ENCODE data around the gene MBD4.

Gene MBD4

DNA sequence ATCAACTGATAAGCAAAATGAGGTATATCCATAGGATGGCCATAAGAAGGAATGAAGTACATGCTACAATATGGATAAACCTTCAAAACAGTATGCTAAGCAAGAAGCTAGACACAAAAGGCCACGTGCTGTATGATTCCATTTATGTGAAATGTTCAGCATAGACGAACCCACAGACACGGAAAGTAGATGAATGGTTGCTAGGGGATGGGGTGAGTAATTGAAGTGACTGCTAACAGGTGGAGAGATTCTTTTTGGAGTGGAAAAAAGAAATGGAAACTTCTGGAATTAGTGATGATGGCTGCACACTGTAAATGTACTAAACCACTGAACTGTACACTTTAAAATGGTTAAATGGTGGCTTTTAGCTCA, 10.7 kb downstream of the MBD4 start:
- no peak for DNase-seq (ENCODE audit: low spot score)
- TF ChIP-seq, protein P1, sequence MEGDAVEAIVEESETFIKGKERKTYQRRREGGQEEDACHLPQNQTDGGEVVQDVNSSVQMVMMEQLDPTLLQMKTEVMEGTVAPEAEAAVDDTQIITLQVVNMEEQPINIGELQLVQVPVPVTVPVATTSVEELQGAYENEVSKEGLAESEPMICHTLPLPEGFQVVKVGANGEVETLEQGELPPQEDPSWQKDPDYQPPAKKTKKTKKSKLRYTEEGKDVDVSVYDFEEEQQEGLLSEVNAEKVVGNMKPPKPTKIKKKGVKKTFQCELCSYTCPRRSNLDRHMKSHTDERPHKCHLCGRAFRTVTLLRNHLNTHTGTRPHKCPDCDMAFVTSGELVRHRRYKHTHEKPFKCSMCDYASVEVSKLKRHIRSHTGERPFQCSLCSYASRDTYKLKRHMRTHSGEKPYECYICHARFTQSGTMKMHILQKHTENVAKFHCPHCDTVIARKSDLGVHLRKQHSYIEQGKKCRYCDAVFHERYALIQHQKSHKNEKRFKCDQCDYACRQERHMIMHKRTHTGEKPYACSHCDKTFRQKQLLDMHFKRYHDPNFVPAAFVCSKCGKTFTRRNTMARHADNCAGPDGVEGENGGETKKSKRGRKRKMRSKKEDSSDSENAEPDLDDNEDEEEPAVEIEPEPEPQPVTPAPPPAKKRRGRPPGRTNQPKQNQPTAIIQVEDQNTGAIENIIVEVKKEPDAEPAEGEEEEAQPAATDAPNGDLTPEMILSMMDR (IDR thresholded peaks at IDR 0.05; ENCODE audit: extremely low read depth, missing control alignments): no peak

DNA sequence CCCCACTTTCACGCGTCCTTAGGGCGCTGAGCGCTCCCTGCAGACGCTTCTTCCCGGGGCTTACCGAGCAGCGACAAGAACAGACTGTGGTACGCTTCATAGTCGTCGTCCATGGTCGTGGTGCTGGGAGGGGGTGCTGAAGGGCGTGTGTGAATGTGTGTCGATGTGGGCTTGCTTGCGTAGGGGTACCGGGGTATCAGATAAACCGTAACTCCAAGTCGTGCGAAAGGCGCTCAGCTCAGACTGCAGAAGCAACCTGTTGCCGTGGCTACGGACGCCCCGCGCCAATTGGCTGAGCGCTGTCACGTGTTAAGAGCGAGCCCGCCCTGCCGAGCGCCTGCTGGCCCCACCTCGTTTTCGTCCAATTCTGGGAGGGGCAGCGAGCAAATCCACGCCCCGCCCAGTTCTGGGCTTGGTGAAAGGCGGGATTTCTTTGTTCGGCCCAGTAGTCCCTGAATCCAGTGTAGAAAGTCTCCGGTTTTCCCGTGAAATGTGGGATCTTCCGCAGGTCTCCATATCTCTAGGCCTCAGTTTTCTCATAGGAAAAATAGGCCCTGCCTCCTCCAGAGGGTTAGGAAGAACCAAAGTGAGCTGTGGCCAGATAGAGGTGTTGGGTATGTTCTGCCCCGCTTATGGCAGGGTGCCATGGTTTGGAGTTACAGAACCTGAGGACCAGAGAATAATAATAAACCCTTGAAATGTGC, 11.2 kb downstream of the MBD4 start, which contains the start of gene EFCAB12:
Gene EFCAB12 (minus strand): TSS at position 261 of the 704 bp plus-strand sequence. CDS start 148 bp downstream, at position 113.
- TF ChIP-seq, protein P1 (IDR thresholded peaks at IDR 0.05; ENCODE audit: extremely low read depth, missing control alignments): no peak
- peak; percentile 79 for DNase-seq (ENCODE audit: low spot score)

DNA sequence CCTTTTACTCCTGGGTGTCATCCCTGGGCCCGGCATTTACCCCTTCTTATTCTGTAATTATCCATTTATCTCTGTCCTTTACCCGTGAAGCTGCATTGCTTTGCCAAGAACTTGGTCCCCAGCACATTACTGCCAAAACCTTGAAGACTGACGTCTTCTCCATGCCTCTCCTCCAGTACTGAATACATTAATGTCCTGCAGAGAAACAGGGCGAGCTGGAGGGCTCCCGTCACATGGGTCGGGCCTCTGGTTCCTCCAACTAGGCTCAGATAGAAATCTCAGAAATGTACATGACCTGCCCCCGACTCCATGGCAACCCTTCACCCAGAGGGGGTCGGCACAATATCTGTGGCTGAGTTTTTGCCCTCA, 11.8 kb downstream of the MBD4 start:
- TF ChIP-seq, protein P1 (IDR thresholded peaks at IDR 0.05; ENCODE audit: extremely low read depth, missing control alignments): no peak
- no peak for DNase-seq (ENCODE audit: low spot score)

DNA sequence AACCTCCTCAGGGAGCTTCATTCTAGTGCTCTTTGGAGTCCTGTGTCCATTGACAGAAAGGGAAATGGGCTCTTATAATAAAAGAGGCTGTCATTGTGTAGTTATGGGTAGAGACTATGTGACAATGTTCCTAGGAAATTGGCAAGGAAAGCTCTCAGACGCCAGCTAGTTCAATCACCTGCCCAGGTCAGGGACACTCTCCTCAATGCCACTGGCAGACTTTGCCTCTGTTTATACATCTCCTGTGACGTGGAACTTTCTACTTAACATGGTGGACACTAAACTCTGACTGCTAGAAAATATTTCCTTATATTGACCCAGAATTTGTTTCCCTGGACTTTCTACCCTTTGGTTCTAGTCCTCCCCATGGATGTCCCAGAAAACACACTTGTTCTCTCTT, 14.1 kb downstream of the MBD4 start:
- DNase-seq (ENCODE audit: low spot score): no peak
- TF ChIP-seq, protein P1 (IDR thresholded peaks at IDR 0.05; ENCODE audit: extremely low read depth, missing control alignments): no peak

DNA sequence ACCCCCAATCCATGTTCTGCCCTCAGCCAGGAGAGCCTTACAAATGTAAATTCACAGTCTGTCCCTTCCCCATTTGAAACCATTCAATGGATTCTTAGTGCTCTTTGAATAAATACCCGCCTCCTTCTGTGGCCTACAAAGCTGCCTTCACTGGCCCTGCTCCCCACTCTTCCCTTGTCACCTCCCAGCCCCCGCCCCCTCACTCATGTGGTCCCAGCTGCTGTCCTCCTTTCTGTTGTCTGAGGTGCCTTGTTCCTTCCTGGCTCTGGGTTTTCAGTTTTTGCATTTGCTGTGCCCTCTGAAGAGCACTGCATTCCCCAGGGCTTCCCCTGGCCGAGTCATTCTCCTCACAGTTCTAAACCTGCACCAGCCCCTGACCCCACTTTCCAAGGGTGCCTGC, 14.5 kb downstream of the MBD4 start:
- DNase-seq (ENCODE audit: low spot score): no peak
- TF ChIP-seq, protein P1 (IDR thresholded peaks at IDR 0.05; ENCODE audit: extremely low read depth, missing control alignments): no peak

DNA sequence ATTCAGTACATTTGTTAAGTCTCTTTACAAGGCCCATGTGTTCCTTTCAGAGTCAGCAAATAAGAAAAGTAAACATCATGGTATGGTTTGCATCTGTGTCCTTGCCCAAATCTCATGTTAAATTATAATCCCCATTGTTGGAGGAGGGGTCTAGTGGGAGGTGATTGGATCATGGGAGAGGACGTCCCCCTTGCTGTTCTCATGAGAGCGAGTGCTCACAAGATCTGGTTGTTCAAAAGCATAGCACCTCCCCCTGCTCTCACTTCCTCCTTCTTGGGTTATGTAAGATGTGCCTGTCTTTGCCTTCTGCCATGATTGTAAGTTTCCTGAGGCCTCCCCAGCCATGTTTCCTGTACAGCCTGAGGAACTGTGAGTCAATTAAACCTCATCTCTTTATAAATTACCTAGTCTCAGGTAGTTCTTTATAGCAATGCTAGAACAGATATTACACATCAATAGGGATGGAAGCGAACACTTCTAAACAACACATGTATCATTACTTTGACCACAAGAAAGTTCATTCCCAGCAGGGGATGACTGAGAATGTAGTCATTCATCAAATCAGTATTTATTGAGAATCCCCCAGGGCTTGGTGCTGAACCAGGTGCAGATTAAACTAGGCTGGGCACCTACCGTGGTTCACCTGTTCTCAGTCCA, 15.4 kb downstream of the MBD4 start:
- DNase-seq (ENCODE audit: low spot score): peak; percentile 54
- TF ChIP-seq, protein P1 (IDR thresholded peaks at IDR 0.05; ENCODE audit: extremely low read depth, missing control alignments): no peak

DNA sequence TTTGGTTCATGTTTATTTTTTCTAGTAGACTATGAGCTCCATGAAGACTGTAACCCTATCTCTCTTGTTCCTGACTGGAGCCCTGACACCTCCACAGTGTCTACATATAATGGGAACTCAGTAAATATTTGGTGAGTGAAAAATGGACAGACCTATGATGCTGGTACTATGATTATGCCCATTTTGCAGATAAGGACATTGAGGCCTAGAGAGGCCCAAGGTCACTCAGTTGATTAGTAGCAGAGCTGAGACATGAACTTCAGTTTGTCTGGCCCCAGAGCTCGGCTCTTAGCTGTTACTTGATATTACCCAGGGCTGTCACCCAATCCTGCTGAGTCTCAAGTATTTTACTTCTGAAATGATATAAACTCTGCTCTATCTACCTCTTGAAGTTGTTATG, 16.9 kb downstream of the MBD4 start:
- DNase-seq (ENCODE audit: low spot score): no peak
- TF ChIP-seq, protein P1 (IDR thresholded peaks at IDR 0.05; ENCODE audit: extremely low read depth, missing control alignments): no peak

All from GM20000 (cell line).